ENCODE results near the gene C16orf92. TPM values are rescaled to one million over a fixed set of nuclear protein-coding genes. Genes with fewer than 3 reads are reported as not detected.

Gene C16orf92
- total and polyA plus RNA-seq, 2 of the 13 experiments (the other 11 are each of a cell fraction or from before 2014, with no cell fraction given): not detected

GRCh38 chr16:29983420-29984136 lies 39.4 kb upstream of the C16orf92 start (continued):
- TF ChIP-seq ZNF414 (CRISPR knock-in tag; IDR thresholded peaks at IDR 0.05): no peak

- H3K27ac ChIP-seq (ENCODE audit: extremely low read length, insufficient read depth, low read length): no peak overlapping the region
- no peaks in the 10 kb centered on the region for H3K9me3 ChIP-seq (ENCODE audit: low read length)
- POLR2A ChIA-PET: no interaction called here
- DNase-seq (ENCODE audit: low spot score) (no peak), FAIRE-seq (no peak), ATAC-seq (no peak)
- H3K4me2 ChIP-seq (ENCODE audit: low read depth, low read length): no peak overlapping the region
- no TSS peak for BruUV-seq (replicated peaks)
- H3K4me1 ChIP-seq (ENCODE audit: insufficient read depth, low read length): no peaks in the 10 kb centered on the region
- CTCF ChIA-PET (ENCODE audit: low intra/inter-chr PET ratio, low total read pairs): no interaction called here
- no peak overlapping the region for H2AFZ ChIP-seq (ENCODE audit: low read length)
- no peaks in the 10 kb centered on the region for H4K20me1 ChIP-seq (ENCODE audit: insufficient read depth, low read length)
- in situ Hi-C loops (cut with HindIII; ENCODE audit: extremely low pct_ligation_motif_present, low pct_unique_long_range_greater_than_20kb) (no loop called here), intact Hi-C loops (cut with micrococcal nuclease; ENCODE audit: unreplicated experiment) (no loop called here)
- H3K79me2 ChIP-seq (ENCODE audit: insufficient read depth, low read length): no peaks in the 10 kb centered on the region
- H3K27me3 ChIP-seq (ENCODE audit: control insufficient read depth in 1 of 2, insufficient read depth in 2 of 2, low read length in 2 of 2): no peaks in the 10 kb centered on the region
- H3K36me3 ChIP-seq (replicated peaks in 1 of 2; ENCODE audit: control insufficient read depth in 1 of 2, insufficient read depth in 2 of 2, low read length in 2 of 2): peaks cover 66 to 100% of the 10 kb centered on the region in 2 experiments
- no peak overlapping the region for H3K9ac ChIP-seq (ENCODE audit: insufficient read depth, low read depth, low read length)
- H3K4me3 ChIP-seq (replicated peaks in 1 of 3; ENCODE audit: insufficient read depth in 1 of 3, low read depth in 2 of 3, low read length in 3 of 3): no peak overlapping the region
- 86% methylated on average over 6 of the region's 6 CpGs for WGBS (ENCODE audit: low lambda C conversion rate)
- no peak for TF ChIP-seq BCLAF1 (IDR thresholded peaks at IDR 0.05)
- no peak for TF ChIP-seq NFE2L2 (IDR thresholded peaks at IDR 0.05; ENCODE audit: low read length)
- no peak for TF ChIP-seq MYC (CRISPR knock-in tag; IDR thresholded peaks at IDR 0.05; ENCODE audit: borderline replicate concordance)
- TF ChIP-seq MAZ (IDR thresholded peaks at IDR 0.05; ENCODE audit: borderline replicate concordance, low read depth, low read length): no peak
- TF ChIP-seq MAZ (CRISPR knock-in tag; IDR thresholded peaks at IDR 0.05; ENCODE audit: low read depth): no peak
- TF ChIP-seq ETS1 (CRISPR knock-in tag; IDR thresholded peaks at IDR 0.05): no peak
- TF ChIP-seq MNT (IDR thresholded peaks at IDR 0.05): no peak
- no peak for TF ChIP-seq HDAC6 (IDR thresholded peaks at IDR 0.05; ENCODE audit: low read depth, low read length)
- TF ChIP-seq ZFYVE20 (CRISPR knock-in tag; IDR thresholded peaks at IDR 0.05; ENCODE audit: borderline replicate concordance, low read depth): no peak
- TF ChIP-seq KLF12 (CRISPR knock-in tag; IDR thresholded peaks at IDR 0.05; ENCODE audit: borderline replicate concordance): no peak
- TF ChIP-seq RFX3 (CRISPR knock-in tag; IDR thresholded peaks at IDR 0.05): no peak
- no peak for TF ChIP-seq TOPORS (CRISPR knock-in tag; IDR thresholded peaks at IDR 0.05)
Observed at GRCh38 chr16:29984137-29984763, 38.7 kb upstream of the C16orf92 start.
